IPS-18c (cell line): Measurements from ENCODE around the gene HTRA3.

Experiments
- H3K4me3 ChIP-seq: 2 replicates; pipeline ENCODE4 v1.7.0; 2013; ENCODE audit warnings: low read depth, mild to moderate bottlenecking, low read length, moderate library complexity; ENCODE audit not compliant: insufficient read depth
- H3K9me3 ChIP-seq: one replicate; pipeline ENCODE4 v1.6.1; 2013; ENCODE audit warnings: mild to moderate bottlenecking, low read length, moderate library complexity; ENCODE audit not compliant: control insufficient read depth, insufficient read depth

Gene HTRA3

GRCh38 chr4:8269535-8270417 is at the start of gene HTRA3:
HTRA3 (plus strand) TSS chr4:8269754; CDS start chr4:8269969, 215 bp downstream.
- peak within 1 kb of the TSS; percentile 40 for H3K4me3 ChIP-seq
- peaks cover under 1% of the 10 kb centered on the region for H3K9me3 ChIP-seq

GRCh38 chr4:8220661-8221450 is 48.7 kb upstream of the HTRA3 start:
- no peak overlapping the region for H3K4me3 ChIP-seq
- no peaks in the 10 kb centered on the region for H3K9me3 ChIP-seq

GRCh38 chr4:8221476-8221875 is 48.1 kb upstream of the HTRA3 start:
- H3K4me3 ChIP-seq = no peak overlapping the region
- H3K9me3 ChIP-seq = no peaks in the 10 kb centered on the region

GRCh38 chr4:8221985-8222384 is 47.6 kb upstream of the HTRA3 start:
- Histone ChIP-seq H3K4me3 (no peak overlapping the region), H3K9me3 (no peaks in the 10 kb centered on the region)

- Histone ChIP-seq H3K4me3 (no peak overlapping the region), H3K9me3 (no peaks in the 10 kb centered on the region)
These were observed 46.8 kb upstream of the HTRA3 start for GRCh38 chr4:8222609-8223388.

- Histone ChIP-seq H3K4me3 (no peak overlapping the region), H3K9me3 (no peaks in the 10 kb centered on the region)
These were observed 45.1 kb upstream of the HTRA3 start for GRCh38 chr4:8224267-8224974.

GRCh38 chr4:8224975-8225625 is 44.5 kb upstream of the HTRA3 start:
- no peak overlapping the region for H3K4me3 ChIP-seq
- no peaks in the 10 kb centered on the region for H3K9me3 ChIP-seq

- no peaks in the 10 kb centered on the region for H3K9me3 ChIP-seq
- H3K4me3 ChIP-seq = no peak overlapping the region
These were observed 43.7 kb upstream of the HTRA3 start for GRCh38 chr4:8225706-8226443.

GRCh38 chr4:8227201-8227770 is 42.3 kb upstream of the HTRA3 start:
- Histone ChIP-seq H3K4me3 (no peak overlapping the region), H3K9me3 (no peaks in the 10 kb centered on the region)

- no peaks in the 10 kb centered on the region for H3K9me3 ChIP-seq
- no peak overlapping the region for H3K4me3 ChIP-seq
These were observed 41.7 kb upstream of the HTRA3 start for GRCh38 chr4:8227771-8228318.

GRCh38 chr4:8228319-8229250 is 41.0 kb upstream of the HTRA3 start:
- no peak overlapping the region for H3K4me3 ChIP-seq
- no peaks in the 10 kb centered on the region for H3K9me3 ChIP-seq

GRCh38 chr4:8229331-8229975 is 40.1 kb upstream of the HTRA3 start:
- no peaks in the 10 kb centered on the region for H3K9me3 ChIP-seq

GRCh38 chr4:8230033-8230432 is 39.5 kb upstream of the HTRA3 start:
- Histone ChIP-seq H3K9me3 (no peaks in the 10 kb centered on the region), H3K4me3 (no peak overlapping the region)

More at GRCh38 chr4:8229331-8229975, 40.1 kb upstream of the HTRA3 start:
- no peak overlapping the region for H3K4me3 ChIP-seq

- no peak overlapping the region for H3K4me3 ChIP-seq
- H3K9me3 ChIP-seq = no peaks in the 10 kb centered on the region
These were observed 38.7 kb upstream of the HTRA3 start for GRCh38 chr4:8230891-8231290.
